ENCODE results near the gene SYTL2.
"Not testable (repeated sequence)": the region's sequence is repeated elsewhere in the genome, so short reads cannot be mapped to it uniquely, and the experiment has no call there.

The SYTL2 gene

DNA sequence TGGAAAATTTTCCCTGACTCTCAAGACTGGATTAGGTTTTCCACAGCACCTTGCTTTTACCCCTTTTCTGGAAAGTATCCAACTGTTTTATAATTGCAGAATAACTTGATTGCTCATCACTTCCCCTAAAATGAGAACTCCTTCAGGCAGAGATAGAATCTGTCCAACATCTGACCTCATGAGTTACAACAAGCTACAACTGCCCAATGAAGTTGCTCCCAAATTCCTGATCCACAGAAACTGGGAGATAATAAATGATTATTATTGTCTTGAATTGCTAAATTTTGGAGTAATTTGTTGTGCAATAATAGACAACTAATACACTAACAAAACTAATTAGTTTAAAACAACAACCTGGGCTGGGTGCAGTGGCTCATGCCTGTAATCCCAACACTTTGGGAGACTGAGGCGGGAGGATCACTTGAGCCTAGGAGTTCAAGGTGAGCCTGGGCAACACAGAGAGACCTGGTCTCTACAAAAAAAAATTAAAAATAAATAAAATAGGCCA is 34.2 kb upstream of the SYTL2 start:
- no peak overlapping the region for H2BK120ac ChIP-seq (ENCODE audit: low read depth, low read length)
- DNase-seq, result no peak
- H3K56ac ChIP-seq (ENCODE audit: low read length), result no peak overlapping the region
- H3K4ac ChIP-seq (ENCODE audit: low read depth, low read length), result no peak overlapping the region
- H4K5ac ChIP-seq (ENCODE audit: low read length), result no peak overlapping the region
- no peak overlapping the region for H3K23ac ChIP-seq (ENCODE audit: low read length)
- peaks cover 2% of the 10 kb centered on the region for H3K4me1 ChIP-seq (ENCODE audit: control insufficient read depth, low read depth, low read length)
- H3K79me1 ChIP-seq (ENCODE audit: low read length), result no peaks in the 10 kb centered on the region
- H3K36me3 ChIP-seq (ENCODE audit: control insufficient read depth, insufficient read depth, low read length), result no peaks in the 10 kb centered on the region
- no peak overlapping the region for H3K18ac ChIP-seq (ENCODE audit: low read length)
- no peak overlapping the region for H3K4me3 ChIP-seq (ENCODE audit: low read length)
- H2AK5ac ChIP-seq (ENCODE audit: low read length), result no peak overlapping the region
- no peak overlapping the region for H3K9ac ChIP-seq (ENCODE audit: low read length)
- H3K79me2 ChIP-seq (ENCODE audit: control insufficient read depth, insufficient read depth, low read length), result no peaks in the 10 kb centered on the region
- no peak overlapping the region for H4K8ac ChIP-seq (ENCODE audit: low read depth, low read length)
- H2BK5ac ChIP-seq (ENCODE audit: low read length), result no peak overlapping the region
- no peak overlapping the region for H2BK15ac ChIP-seq (replicated peaks; ENCODE audit: low read depth)
- WGBS (ENCODE audit: extremely low coverage, insufficient coverage, low lambda C conversion rate), result no CpG with 5 or more reads among the region's 1 CpG
- no peaks in the 10 kb centered on the region for H3K27me3 ChIP-seq (ENCODE audit: insufficient read depth, low read length, poor library complexity)
- no peak overlapping the region for H3K27ac ChIP-seq (ENCODE audit: low read depth, low read length)
- no peak overlapping the region for H3K4me2 ChIP-seq (ENCODE audit: low read length)

DNA sequence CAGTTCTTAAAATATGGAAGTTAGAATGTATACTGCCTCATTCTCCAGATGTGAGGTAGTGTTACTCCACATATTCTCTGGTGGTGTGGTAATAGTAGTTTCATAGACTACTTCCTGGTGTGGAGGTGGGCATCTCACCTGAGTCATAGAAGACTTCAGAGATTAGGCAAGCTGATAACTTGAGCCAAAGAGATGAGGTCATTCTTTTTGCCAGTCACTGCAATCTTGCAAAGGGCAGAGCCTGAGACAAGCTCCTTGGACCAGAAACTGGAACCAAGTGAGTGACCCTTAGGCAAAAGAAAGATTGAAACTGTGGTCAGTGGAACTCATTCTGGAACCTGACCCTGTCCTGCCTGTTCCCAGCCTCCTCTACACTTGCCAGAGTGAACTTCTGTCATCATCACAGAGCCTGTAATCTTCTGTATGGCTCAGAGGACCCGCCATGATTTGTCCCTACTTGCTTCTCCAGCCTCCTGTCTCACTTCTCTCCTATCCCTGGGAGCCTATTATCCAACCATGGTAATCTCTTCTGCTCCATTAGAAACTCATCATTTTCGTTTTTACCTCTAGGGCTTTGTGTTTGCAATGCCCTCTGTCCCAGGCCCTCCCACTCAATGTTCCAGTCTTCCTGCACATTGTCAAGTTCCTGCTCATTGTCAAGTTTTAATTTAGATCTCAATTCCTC is 33.6 kb upstream of the SYTL2 start:
- Histone ChIP-seq H3K4ac (ENCODE audit: low read depth, low read length) (no peak overlapping the region), H2BK15ac (replicated peaks; ENCODE audit: low read depth) (no peak overlapping the region), H3K79me1 (ENCODE audit: low read length) (no peaks in the 10 kb centered on the region), H3K9ac (ENCODE audit: low read length) (no peak overlapping the region), H3K4me3 (ENCODE audit: low read length) (no peak overlapping the region), H3K18ac (ENCODE audit: low read length) (no peak overlapping the region), H3K27me3 (ENCODE audit: insufficient read depth, low read length, poor library complexity) (no peaks in the 10 kb centered on the region), H3K36me3 (ENCODE audit: control insufficient read depth, insufficient read depth, low read length) (no peaks in the 10 kb centered on the region), H2BK120ac (ENCODE audit: low read depth, low read length) (no peak overlapping the region), H3K56ac (ENCODE audit: low read length) (no peak overlapping the region), H2AK5ac (ENCODE audit: low read length) (no peak overlapping the region), H3K4me2 (ENCODE audit: low read length) (no peak overlapping the region), H3K4me1 (ENCODE audit: control insufficient read depth, low read depth, low read length) (peaks cover 2% of the 10 kb centered on the region), H3K23ac (ENCODE audit: low read length) (no peak overlapping the region), H4K5ac (ENCODE audit: low read length) (no peak overlapping the region), H4K8ac (ENCODE audit: low read depth, low read length) (no peak overlapping the region), H2BK5ac (ENCODE audit: low read length) (no peak overlapping the region), H3K27ac (ENCODE audit: low read depth, low read length) (no peak overlapping the region), H3K79me2 (ENCODE audit: control insufficient read depth, insufficient read depth, low read length) (no peaks in the 10 kb centered on the region)
- whole genome bisulfite sequencing (ENCODE audit: extremely low coverage, insufficient coverage, low lambda C conversion rate), result no CpG with 5 or more reads among the region's 2 CpGs
- DNase-seq, result peak; percentile 81

DNA sequence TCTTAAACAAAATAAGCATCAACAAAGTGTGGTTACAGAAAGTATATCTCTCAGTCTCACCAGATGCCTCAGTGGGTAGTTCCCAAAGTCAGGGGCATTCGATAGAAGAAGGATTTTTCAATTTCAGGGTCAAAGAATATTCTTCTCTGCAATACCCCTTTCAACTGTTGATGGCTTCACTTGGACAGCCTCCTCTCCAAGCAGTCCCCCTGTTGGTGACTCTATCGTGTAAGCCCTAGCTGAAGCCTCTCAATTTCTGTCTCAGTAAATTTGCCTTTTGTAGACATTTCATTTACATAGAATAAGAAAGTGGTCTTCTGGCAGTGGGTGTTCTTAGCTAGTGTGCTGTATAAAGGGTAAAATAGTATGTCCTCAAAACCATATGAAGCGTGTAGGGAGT is 33.0 kb upstream of the SYTL2 start:
- Histone ChIP-seq H2BK120ac (ENCODE audit: low read depth, low read length) (no peak overlapping the region), H3K18ac (ENCODE audit: low read length) (no peak overlapping the region), H4K8ac (ENCODE audit: low read depth, low read length) (no peak overlapping the region), H3K27me3 (ENCODE audit: insufficient read depth, low read length, poor library complexity) (no peaks in the 10 kb centered on the region), H3K4me2 (ENCODE audit: low read length) (no peak overlapping the region), H3K4ac (ENCODE audit: low read depth, low read length) (no peak overlapping the region), H3K27ac (ENCODE audit: low read depth, low read length) (no peak overlapping the region), H2AK5ac (ENCODE audit: low read length) (no peak overlapping the region), H3K9ac (ENCODE audit: low read length) (no peak overlapping the region), H3K79me1 (ENCODE audit: low read length) (no peaks in the 10 kb centered on the region), H3K4me1 (ENCODE audit: control insufficient read depth, low read depth, low read length) (peaks cover 2% of the 10 kb centered on the region), H3K56ac (ENCODE audit: low read length) (no peak overlapping the region), H3K23ac (ENCODE audit: low read length) (no peak overlapping the region), H3K79me2 (ENCODE audit: control insufficient read depth, insufficient read depth, low read length) (no peaks in the 10 kb centered on the region), H2BK5ac (ENCODE audit: low read length) (no peak overlapping the region), H3K4me3 (ENCODE audit: low read length) (no peak overlapping the region), H2BK15ac (replicated peaks; ENCODE audit: low read depth) (no peak overlapping the region), H3K36me3 (ENCODE audit: control insufficient read depth, insufficient read depth, low read length) (no peaks in the 10 kb centered on the region), H4K5ac (ENCODE audit: low read length) (no peak overlapping the region)
- WGBS (ENCODE audit: extremely low coverage, insufficient coverage, low lambda C conversion rate), result no CpG with 5 or more reads among the region's 3 CpGs
- DNase-seq, result peak; percentile 26

DNA sequence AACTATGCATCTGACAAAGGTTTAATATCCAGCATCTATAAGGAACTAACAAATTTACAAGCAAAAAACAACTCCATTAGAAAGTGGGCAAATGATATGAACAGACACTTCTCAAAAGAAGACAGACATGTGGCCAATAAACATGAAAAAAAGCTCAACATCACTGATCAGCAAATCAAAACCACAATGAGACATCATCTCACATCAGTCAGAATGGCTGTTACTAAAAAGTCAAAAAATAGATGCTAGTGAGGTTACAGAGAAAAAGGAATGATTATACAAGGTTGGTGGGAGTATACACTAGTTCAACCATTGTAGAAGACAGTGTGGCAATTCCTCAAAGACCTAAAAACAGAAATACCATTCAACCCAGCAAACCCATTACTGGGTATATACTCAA is 30.0 kb upstream of the SYTL2 start:
- H4K5ac ChIP-seq (ENCODE audit: low read length); H2BK5ac ChIP-seq (ENCODE audit: low read length); H2AK5ac ChIP-seq (ENCODE audit: low read length); H3K4me1 ChIP-seq (ENCODE audit: control insufficient read depth, low read depth, low read length); H3K4ac ChIP-seq (ENCODE audit: low read depth, low read length); H3K27ac ChIP-seq (ENCODE audit: low read depth, low read length); H4K8ac ChIP-seq (ENCODE audit: low read depth, low read length); H3K36me3 ChIP-seq (ENCODE audit: control insufficient read depth, insufficient read depth, low read length); H3K4me3 ChIP-seq (ENCODE audit: low read length); H3K56ac ChIP-seq (ENCODE audit: low read length); H2BK120ac ChIP-seq (ENCODE audit: low read depth, low read length); H3K79me1 ChIP-seq (ENCODE audit: low read length); H3K4me2 ChIP-seq (ENCODE audit: low read length); H3K79me2 ChIP-seq (ENCODE audit: control insufficient read depth, insufficient read depth, low read length); H2BK15ac ChIP-seq (replicated peaks; ENCODE audit: low read depth); DNase-seq; H3K9ac ChIP-seq (ENCODE audit: low read length); H3K23ac ChIP-seq (ENCODE audit: low read length); H3K18ac ChIP-seq (ENCODE audit: low read length); H3K27me3 ChIP-seq (ENCODE audit: insufficient read depth, low read length, poor library complexity): not testable (repeated sequence)

GRCh38 chr11:85835729-85836128 is 24.8 kb upstream of the SYTL2 start:
- H3K36me3 ChIP-seq (ENCODE audit: control insufficient read depth, insufficient read depth, low read length), result no peaks in the 10 kb centered on the region
- no peak overlapping the region for H3K23ac ChIP-seq (ENCODE audit: low read length)
- no peak for DNase-seq
- H3K27me3 ChIP-seq (ENCODE audit: insufficient read depth, low read length, poor library complexity), result no peaks in the 10 kb centered on the region
- H3K18ac ChIP-seq (ENCODE audit: low read length), result no peak overlapping the region
- H3K9ac ChIP-seq (ENCODE audit: low read length), result no peak overlapping the region
- H2BK120ac ChIP-seq (ENCODE audit: low read depth, low read length), result no peak overlapping the region
- no peak overlapping the region for H3K27ac ChIP-seq (ENCODE audit: low read depth, low read length)
- no peak overlapping the region for H2AK5ac ChIP-seq (ENCODE audit: low read length)
- no peak overlapping the region for H4K5ac ChIP-seq (ENCODE audit: low read length)
- H4K8ac ChIP-seq (ENCODE audit: low read depth, low read length), result no peak overlapping the region
- H3K4ac ChIP-seq (ENCODE audit: low read depth, low read length), result no peak overlapping the region
- no peaks in the 10 kb centered on the region for H3K79me2 ChIP-seq (ENCODE audit: control insufficient read depth, insufficient read depth, low read length)
- H2BK15ac ChIP-seq (replicated peaks; ENCODE audit: low read depth), result no peak overlapping the region
- no peak overlapping the region for H3K56ac ChIP-seq (ENCODE audit: low read length)
- WGBS (ENCODE audit: extremely low coverage, insufficient coverage, low lambda C conversion rate), result no CpG with 5 or more reads among the region's 3 CpGs
- no peak overlapping the region for H2BK5ac ChIP-seq (ENCODE audit: low read length)
- no peak overlapping the region for H3K4me2 ChIP-seq (ENCODE audit: low read length)
- no peaks in the 10 kb centered on the region for H3K4me1 ChIP-seq (ENCODE audit: control insufficient read depth, low read depth, low read length)
- H3K4me3 ChIP-seq (ENCODE audit: low read length), result no peak overlapping the region
- H3K79me1 ChIP-seq (ENCODE audit: low read length), result no peaks in the 10 kb centered on the region

GRCh38 chr11:85835263-85835662 is 24.3 kb upstream of the SYTL2 start:
- Histone ChIP-seq H3K4me3 (ENCODE audit: low read length) (no peak overlapping the region), H3K79me2 (ENCODE audit: control insufficient read depth, insufficient read depth, low read length) (no peaks in the 10 kb centered on the region), H3K4ac (ENCODE audit: low read depth, low read length) (no peak overlapping the region), H2BK15ac (replicated peaks; ENCODE audit: low read depth) (no peak overlapping the region), H3K18ac (ENCODE audit: low read length) (no peak overlapping the region), H3K56ac (ENCODE audit: low read length) (no peak overlapping the region), H4K5ac (ENCODE audit: low read length) (no peak overlapping the region), H2BK5ac (ENCODE audit: low read length) (no peak overlapping the region), H3K23ac (ENCODE audit: low read length) (no peak overlapping the region), H3K4me1 (ENCODE audit: control insufficient read depth, low read depth, low read length) (no peaks in the 10 kb centered on the region), H3K27ac (ENCODE audit: low read depth, low read length) (no peak overlapping the region), H3K4me2 (ENCODE audit: low read length) (no peak overlapping the region), H2BK120ac (ENCODE audit: low read depth, low read length) (no peak overlapping the region), H2AK5ac (ENCODE audit: low read length) (no peak overlapping the region), H3K36me3 (ENCODE audit: control insufficient read depth, insufficient read depth, low read length) (no peaks in the 10 kb centered on the region), H3K79me1 (ENCODE audit: low read length) (no peaks in the 10 kb centered on the region), H3K9ac (ENCODE audit: low read length) (no peak overlapping the region), H3K27me3 (ENCODE audit: insufficient read depth, low read length, poor library complexity) (no peaks in the 10 kb centered on the region), H4K8ac (ENCODE audit: low read depth, low read length) (no peak overlapping the region)
- WGBS (ENCODE audit: extremely low coverage, insufficient coverage, low lambda C conversion rate), result 100% methylated on average over 1 of the region's 1 CpG
- no peak for DNase-seq

Data from mesendoderm (in vitro differentiated cells).